NB4 (cell line): ENCODE results near the gene TRIM32.

Experiments used
- DNase-seq: peaks from one replicate; pipeline ENCODE4 v3.0.0; 2010; ENCODE audit warnings: low read depth
- H3K4me3 ChIP-seq: one replicate; pipeline ENCODE4 v1.5.1; 2011; ENCODE audit warnings: mild to moderate bottlenecking, low read depth, low read length, moderate library complexity
- CTCF ChIP-seq: IDR thresholded peaks from one replicate; pipeline ENCODE4 v1.5.1; 2012; ENCODE audit warnings: low read depth, low read length
- MYC ChIP-seq: IDR thresholded peaks from 2 replicates; pipeline ENCODE4 v1.6.1; 2011; ENCODE audit warnings: low read depth, low read length
- POLR2A ChIP-seq: IDR thresholded peaks from 2 replicates; pipeline ENCODE4 v1.6.1; 2011; ENCODE audit warnings: mild to moderate bottlenecking; ENCODE audit not compliant: insufficient read length; ENCODE audit errors: extremely low read depth
- TF ChIP-seq, protein P1 (sequence below): IDR thresholded peaks from 2 replicates; pipeline ENCODE4 v1.6.1; 2011; ENCODE audit warnings: low read depth, low read length

TRIM32 gene

DNA sequence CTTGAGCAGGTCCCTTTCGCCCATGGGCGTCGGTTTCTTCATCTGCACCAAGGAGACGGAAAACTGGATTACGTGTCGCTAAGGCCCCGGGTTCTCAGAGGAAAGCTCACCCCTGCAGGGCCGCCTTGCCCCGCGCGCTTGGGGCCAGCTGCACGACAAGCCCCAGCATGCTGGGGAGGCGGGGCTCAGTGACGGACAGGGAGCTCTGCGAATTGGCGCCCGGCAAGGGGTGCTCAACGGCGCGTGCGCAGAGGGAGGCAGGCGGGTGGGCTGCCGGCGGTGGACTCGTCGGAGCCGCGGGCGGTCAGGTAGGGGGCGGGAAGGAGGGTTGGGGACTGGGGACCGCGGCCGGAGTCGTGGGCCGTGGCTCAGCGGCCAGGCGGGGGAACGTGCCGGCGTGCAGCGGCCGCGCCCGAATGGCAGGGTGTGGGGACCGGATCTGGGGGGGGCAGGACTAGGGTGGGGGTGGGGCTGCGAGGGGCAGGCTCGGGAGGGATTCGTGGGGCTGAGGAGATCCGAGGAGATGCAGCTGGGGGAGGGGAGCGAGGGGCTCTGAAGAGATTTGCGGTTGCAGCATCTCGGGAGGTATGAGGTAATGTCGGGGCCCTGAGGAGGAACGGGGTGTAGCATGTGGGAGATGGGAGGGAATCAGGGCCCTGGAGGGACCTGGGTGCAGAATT lies at the start of gene TRIM32:
Gene TRIM32 (plus strand): TSS at position 232 of the 680 bp plus-strand sequence. CDS start 10,438 bp downstream, outside the sequence.
- H3K4me3 ChIP-seq, result no peak within 1 kb of the TSS
- DNase-seq, result no peak
- TF ChIP-seq CTCF, result no peak
- no peak for TF ChIP-seq MYC
- TF ChIP-seq POLR2A, result no peak
- TF ChIP-seq, protein P1, sequence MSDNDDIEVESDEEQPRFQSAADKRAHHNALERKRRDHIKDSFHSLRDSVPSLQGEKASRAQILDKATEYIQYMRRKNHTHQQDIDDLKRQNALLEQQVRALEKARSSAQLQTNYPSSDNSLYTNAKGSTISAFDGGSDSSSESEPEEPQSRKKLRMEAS, result no peak

DNA sequence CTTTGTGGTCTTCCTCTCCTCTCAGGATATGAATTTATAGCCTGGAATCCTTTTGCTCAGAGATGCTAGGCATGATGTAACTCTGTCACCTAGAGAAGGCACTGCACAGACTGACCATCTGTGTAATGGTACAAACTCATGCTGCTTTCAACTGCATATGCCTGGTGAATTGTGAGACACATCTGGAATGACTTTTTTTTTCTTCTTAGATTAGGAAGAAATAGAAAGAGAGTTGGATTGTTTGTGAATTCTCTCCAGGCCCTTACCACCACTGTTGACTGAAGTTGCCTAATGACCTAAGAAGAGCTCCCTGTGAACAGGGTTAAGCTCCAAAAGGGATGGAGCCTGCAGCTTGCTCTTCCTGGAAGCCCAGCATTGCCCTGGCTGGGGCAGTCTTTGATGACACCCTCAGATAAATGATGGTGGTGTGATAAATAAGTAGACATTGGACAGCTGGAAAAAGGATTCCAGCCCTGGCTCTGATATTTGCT lies 47.8 kb upstream of the TRIM32 start:
- no peak overlapping the region for H3K4me3 ChIP-seq
- TF ChIP-seq POLR2A, result no peak
- TF ChIP-seq, protein P1, result no peak
- TF ChIP-seq CTCF, result no peak
- TF ChIP-seq MYC, result no peak
- no peak for DNase-seq

DNA sequence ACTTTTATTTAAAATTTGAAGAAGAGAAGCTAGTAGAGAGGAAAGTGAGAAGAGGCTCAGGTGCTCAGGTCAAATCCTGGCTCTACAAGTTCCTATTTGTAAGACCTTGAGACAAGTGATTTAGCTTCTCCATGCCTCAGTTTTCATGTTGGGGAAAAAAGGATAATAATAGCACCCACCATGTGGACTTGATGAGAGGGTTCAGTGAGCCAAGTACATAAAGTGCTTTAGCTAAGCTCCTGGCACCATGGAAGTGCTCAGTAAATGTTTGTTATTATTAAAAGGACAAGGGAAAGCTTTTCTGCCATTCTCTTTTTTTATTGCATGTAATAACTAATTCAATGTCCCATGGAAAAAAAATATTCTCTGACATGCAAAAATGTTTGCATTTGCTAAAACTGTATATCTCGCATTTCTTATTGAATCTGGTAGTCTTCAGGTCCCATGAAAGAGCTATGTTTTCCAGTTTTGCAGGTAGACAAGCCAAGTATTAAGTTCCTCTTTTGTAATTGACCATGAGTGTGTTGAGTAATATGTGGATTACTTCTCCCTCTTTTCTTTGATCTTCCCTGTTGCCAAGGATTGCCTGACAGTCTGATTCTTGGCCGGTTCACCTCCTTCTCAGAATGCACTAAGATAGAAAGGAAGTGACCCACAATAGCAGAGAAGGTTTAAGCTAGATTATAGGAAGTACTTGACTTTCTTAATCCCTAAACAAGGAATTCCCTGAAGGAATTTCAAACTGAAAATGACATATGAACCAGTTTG lies 45.6 kb upstream of the TRIM32 start:
- H3K4me3 ChIP-seq, result no peak overlapping the region
- no peak for DNase-seq
- TF ChIP-seq POLR2A, result no peak

DNA sequence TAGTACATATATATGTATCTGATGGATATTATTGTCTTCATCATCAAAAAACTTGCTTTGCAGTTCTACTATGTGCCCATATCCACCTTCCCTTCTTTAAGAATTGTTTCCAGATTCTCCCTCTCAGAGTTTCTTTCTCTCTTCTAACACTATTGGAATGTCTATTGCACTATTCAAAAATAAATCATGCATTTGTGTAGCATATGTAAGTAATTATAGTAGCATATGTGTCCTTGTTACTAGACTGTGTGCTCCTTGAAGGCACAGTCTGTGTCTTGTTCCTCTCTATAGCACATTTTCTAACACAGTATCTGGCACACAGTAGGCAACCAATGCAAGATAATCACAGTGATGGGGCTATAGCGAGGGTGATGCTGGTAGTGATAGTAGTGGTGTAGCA lies 43.4 kb upstream of the TRIM32 start:
- TF ChIP-seq CTCF, result no peak
- TF ChIP-seq MYC, result no peak
- TF ChIP-seq POLR2A, result no peak
- TF ChIP-seq, protein P1, result no peak
- H3K4me3 ChIP-seq, result no peak overlapping the region
- no peak for DNase-seq

- DNase-seq, result no peak
- TF ChIP-seq CTCF, result no peak
- H3K4me3 ChIP-seq, result no peak overlapping the region
Measured at GRCh38 chr9:116644091-116644688, 42.9 kb upstream of the TRIM32 start.
